Neural cell (in vitro differentiated cells): ENCODE data around the gene VPS39. TPM values are rescaled to one million over a fixed set of nuclear protein-coding genes. Genes with fewer than 3 reads are reported as not detected.

Source experiments
- H2AFZ ChIP-seq: fragments of 200-600, 300-800 bp; sonication (generic), shearing (Covaris generic); 2 replicates; pipeline ENCODE4 v1.6.0; 2014; ENCODE audit warnings: low read depth, mild to moderate bottlenecking, antibody characterized with exemption, low read length, moderate library complexity
- H3F3A ChIP-seq: fragments of 200-600 bp; shearing (Covaris generic); 2 replicates; pipeline ENCODE4 v1.6.1; 2016; ENCODE audit warnings: mild to moderate bottlenecking, moderate library complexity, mixed read lengths, antibody characterized with exemption, low read length; ENCODE audit not compliant: insufficient read depth, poor library complexity, severe bottlenecking
- H3K27ac ChIP-seq: fragments of 200-600, 300-800 bp; sonication (generic), shearing (Covaris generic); 2 replicates; pipeline ENCODE4 v1.5.1; 2014; ENCODE audit warnings: mild to moderate bottlenecking, low read length, moderate library complexity
- H3K27me3 ChIP-seq: fragments of 300-800, 200-600 bp; sonication (generic), shearing (Covaris generic); 2 replicates; pipeline ENCODE4 v1.6.0; 2014; ENCODE audit warnings: mild to moderate bottlenecking, low read depth, low read length, moderate library complexity; ENCODE audit not compliant: insufficient read depth
- H3K36me3 ChIP-seq: fragments of 300-800, 200-600 bp; sonication (generic), shearing (Covaris generic); 2 replicates; pipeline ENCODE4 v1.5.1; 2014; ENCODE audit warnings: mild to moderate bottlenecking, antibody characterized with exemption, low read length, moderate library complexity; ENCODE audit not compliant: insufficient read depth
- H3K4me2 ChIP-seq: fragments of 300-800, 200-600 bp; sonication (generic), shearing (Covaris generic); 2 replicates; pipeline ENCODE4 v1.6.0; 2014; ENCODE audit warnings: mild to moderate bottlenecking, low read length
- H3K4me3 ChIP-seq: fragments of 300-800, 200-600 bp; sonication (generic), shearing (Covaris generic); 2 replicates; pipeline ENCODE4 v1.5.1; 2014; ENCODE audit warnings: mild to moderate bottlenecking, low read length, moderate library complexity
- H3K79me2 ChIP-seq: fragments of 200-600 bp; shearing (Covaris generic); replicated peaks from 2 replicates; pipeline ENCODE4 v1.6.0; 2014; ENCODE audit warnings: mild to moderate bottlenecking, low read length, moderate library complexity; ENCODE audit not compliant: insufficient read depth
- H3K9ac ChIP-seq: fragments of 300-800, 200-600 bp; sonication (generic), shearing (Covaris generic); 2 replicates; pipeline ENCODE4 v1.6.1; 2016; ENCODE audit warnings: mild to moderate bottlenecking, low read length, mixed read lengths
- H3K9me2 ChIP-seq: fragments of 200-600 bp; shearing (Covaris generic); 2 replicates; pipeline ENCODE4 v1.6.1; 2016; ENCODE audit warnings: mild to moderate bottlenecking, low read length, mixed read lengths; ENCODE audit not compliant: insufficient read depth
- H3K9me3 ChIP-seq: fragments of 200-600, 300-800 bp; sonication (generic), shearing (Covaris generic); 2 replicates; pipeline ENCODE4 v1.6.1; 2016; ENCODE audit warnings: mild to moderate bottlenecking, mixed run types, low read length, moderate library complexity, mixed read lengths
- H4K20me1 ChIP-seq: fragments of 200-600 bp; shearing (Covaris generic); 2 replicates; pipeline ENCODE4 v1.6.1; 2016; ENCODE audit warnings: mild to moderate bottlenecking, mixed run types; ENCODE audit not compliant: insufficient read depth
- CTCF ChIP-seq: fragments of 450-650 bp; IDR thresholded peaks from 2 replicates; pipeline ENCODE4 v1.5.1; 2014; ENCODE audit warnings: antibody characterized with exemption, mild to moderate bottlenecking, moderate library complexity; ENCODE audit not compliant: poor library complexity, severe bottlenecking
- EZH2 ChIP-seq: fragments of 200-600, 300-800 bp; shearing (Covaris generic), sonication (generic); IDR thresholded peaks from 2 replicates; pipeline ENCODE4 v1.6.1; 2014; ENCODE audit warnings: antibody characterized with exemption, low read length, borderline replicate concordance, mild to moderate bottlenecking; ENCODE audit not compliant: insufficient read depth, poor library complexity, severe bottlenecking
- MXI1 ChIP-seq: fragments of 450-650 bp; conservative IDR thresholded peaks from 2 replicates; pipeline ENCODE4 v1.6.1; 2014; ENCODE audit warnings: antibody characterized with exemption, mild to moderate bottlenecking; ENCODE audit not compliant: poor library complexity, severe bottlenecking
- POLR2AphosphoS5 ChIP-seq: IDR thresholded peaks from 2 replicates; pipeline ENCODE4 v1.6.1; 2012
- RAD21 ChIP-seq: fragments of 450-650 bp; conservative IDR thresholded peaks from 2 replicates; pipeline ENCODE4 v1.6.1; 2014; ENCODE audit warnings: antibody characterized with exemption, mild to moderate bottlenecking, moderate library complexity
- REST ChIP-seq: IDR thresholded peaks from 2 replicates; pipeline ENCODE4 v1.6.1; 2012; ENCODE audit warnings: borderline replicate concordance
- SMC3 ChIP-seq: fragments of 450-650 bp; conservative IDR thresholded peaks from 2 replicates; pipeline ENCODE4 v1.6.1; 2014; ENCODE audit warnings: antibody characterized with exemption, mild to moderate bottlenecking, moderate library complexity; ENCODE audit not compliant: poor library complexity
- TAF1 ChIP-seq: IDR thresholded peaks from 2 replicates; pipeline ENCODE4 v1.6.1; 2012; ENCODE audit warnings: low read depth
- polyA plus RNA-seq: library from polyadenylated mRNA; depleted of rRNA; stranded (reverse); fragments of >200 nt; gene quantifications from 2 replicates; pipeline ENCODE4 v1.2.3, GENCODE V29; 2014

Gene VPS39
- polyA plus RNA-seq, 1 donor from 2014 or later, result 59.9 TPM

- Histone ChIP-seq H3K27me3 (no peaks in the 10 kb centered on the region), H3K9ac (no peak overlapping the region), H3K36me3 (no peaks in the 10 kb centered on the region), H3K4me2 (no peak overlapping the region), H3K9me2 (no peaks in the 10 kb centered on the region), H3K9me3 (no peaks in the 10 kb centered on the region), H3K79me2 (no peaks in the 10 kb centered on the region), H3F3A (no peaks in the 10 kb centered on the region), H4K20me1 (no peaks in the 10 kb centered on the region), H3K27ac (no peak overlapping the region), H2AFZ (no peak overlapping the region), H3K4me3 (no peak overlapping the region)
- TF ChIP-seq SMC3 (peak; percentile 74), REST (no peak), CTCF (peak; percentile 70), RAD21 (peak; percentile 69)
These were observed 70.4 kb downstream of the VPS39 start for GRCh38 chr15:42137461-42138261.

GRCh38 chr15:42136513-42136912, 71.6 kb downstream of the VPS39 start:
- Histone ChIP-seq H3K27me3 (no peaks in the 10 kb centered on the region), H3K36me3 (no peaks in the 10 kb centered on the region), H3K79me2 (no peaks in the 10 kb centered on the region), H3K9ac (no peak overlapping the region), H3K4me2 (no peak overlapping the region), H3K4me3 (no peak overlapping the region), H4K20me1 (no peaks in the 10 kb centered on the region), H3K9me2 (no peaks in the 10 kb centered on the region), H2AFZ (no peak overlapping the region), H3K27ac (no peak overlapping the region), H3K9me3 (no peaks in the 10 kb centered on the region), H3F3A (no peaks in the 10 kb centered on the region)
- TF ChIP-seq MXI1 (no peak), REST (no peak), POLR2AphosphoS5 (no peak), TAF1 (no peak), EZH2 (no peak), SMC3 (no peak), RAD21 (no peak)
